ENCODE results near the gene EPB41L2.

Gene EPB41L2

GRCh38 chr6:130827247-130828149 is 235.5 kb downstream of the EPB41L2 start, which contains the start of gene SMLR1:
Gene SMLR1 (plus strand): TSS chr6:130827406. CDS start chr6:130827414, 8 bp downstream.
- no peak for DNase-seq
- H3K27ac ChIP-seq (ENCODE audit: insufficient read depth, low read length, poor library complexity, severe bottlenecking) = no peak within 1 kb of the TSS
- H3K9me3 ChIP-seq (ENCODE audit: control insufficient read depth, low read length) = no peaks in the 10 kb centered on the region
- no peaks in the 10 kb centered on the region for H3K27me3 ChIP-seq (replicated peaks; ENCODE audit: control insufficient read depth, insufficient read depth, low read length, poor library complexity, severe bottlenecking)
- no peak within 1 kb of the TSS for H3K4me3 ChIP-seq (ENCODE audit: insufficient read depth, low read depth, low read length, poor library complexity, severe bottlenecking)
- H3K36me3 ChIP-seq (ENCODE audit: control insufficient read depth, insufficient read depth, low read length) = no peaks in the 10 kb centered on the region
- H3K4me1 ChIP-seq (ENCODE audit: control insufficient read depth, insufficient read depth, low read length, poor library complexity, severe bottlenecking) = no peaks in the 10 kb centered on the region

- Histone ChIP-seq H3K4me3 (ENCODE audit: insufficient read depth, low read depth, low read length, poor library complexity, severe bottlenecking) (no peak overlapping the region), H3K27ac (ENCODE audit: insufficient read depth, low read length, poor library complexity, severe bottlenecking) (no peak overlapping the region), H3K36me3 (ENCODE audit: control insufficient read depth, insufficient read depth, low read length) (no peaks in the 10 kb centered on the region), H3K4me1 (ENCODE audit: control insufficient read depth, insufficient read depth, low read length, poor library complexity, severe bottlenecking) (no peaks in the 10 kb centered on the region), H3K27me3 (replicated peaks; ENCODE audit: control insufficient read depth, insufficient read depth, low read length, poor library complexity, severe bottlenecking) (no peaks in the 10 kb centered on the region), H3K9me3 (ENCODE audit: control insufficient read depth, low read length) (no peaks in the 10 kb centered on the region)
- DNase-seq = no peak
These were observed 236.4 kb downstream of the EPB41L2 start for GRCh38 chr6:130826442-130827246.

- no peak overlapping the region for H3K27ac ChIP-seq (ENCODE audit: insufficient read depth, low read length, poor library complexity, severe bottlenecking)
- H3K27me3 ChIP-seq (replicated peaks; ENCODE audit: control insufficient read depth, insufficient read depth, low read length, poor library complexity, severe bottlenecking) = no peaks in the 10 kb centered on the region
- DNase-seq = no peak
- no peaks in the 10 kb centered on the region for H3K9me3 ChIP-seq (ENCODE audit: control insufficient read depth, low read length)
- no peaks in the 10 kb centered on the region for H3K4me1 ChIP-seq (ENCODE audit: control insufficient read depth, insufficient read depth, low read length, poor library complexity, severe bottlenecking)
- no peaks in the 10 kb centered on the region for H3K36me3 ChIP-seq (ENCODE audit: control insufficient read depth, insufficient read depth, low read length)
- H3K4me3 ChIP-seq (ENCODE audit: insufficient read depth, low read depth, low read length, poor library complexity, severe bottlenecking) = no peak overlapping the region
These were observed 237.1 kb downstream of the EPB41L2 start for GRCh38 chr6:130825772-130826441.

GRCh38 chr6:130824978-130825694 is 237.9 kb downstream of the EPB41L2 start:
- Histone ChIP-seq H3K36me3 (ENCODE audit: control insufficient read depth, insufficient read depth, low read length) (no peaks in the 10 kb centered on the region), H3K4me3 (ENCODE audit: insufficient read depth, low read depth, low read length, poor library complexity, severe bottlenecking) (no peak overlapping the region), H3K9me3 (ENCODE audit: control insufficient read depth, low read length) (no peaks in the 10 kb centered on the region), H3K27me3 (replicated peaks; ENCODE audit: control insufficient read depth, insufficient read depth, low read length, poor library complexity, severe bottlenecking) (no peaks in the 10 kb centered on the region), H3K27ac (ENCODE audit: insufficient read depth, low read length, poor library complexity, severe bottlenecking) (no peak overlapping the region), H3K4me1 (ENCODE audit: control insufficient read depth, insufficient read depth, low read length, poor library complexity, severe bottlenecking) (no peaks in the 10 kb centered on the region)
- no peak for DNase-seq

GRCh38 chr6:130822736-130823135 is 240.3 kb downstream of the EPB41L2 start:
- DNase-seq = no peak
- no peak overlapping the region for H3K27ac ChIP-seq (ENCODE audit: insufficient read depth, low read length, poor library complexity, severe bottlenecking)
- H3K36me3 ChIP-seq (ENCODE audit: control insufficient read depth, insufficient read depth, low read length) = no peaks in the 10 kb centered on the region
- no peak overlapping the region for H3K4me3 ChIP-seq (ENCODE audit: insufficient read depth, low read depth, low read length, poor library complexity, severe bottlenecking)
- H3K27me3 ChIP-seq (replicated peaks; ENCODE audit: control insufficient read depth, insufficient read depth, low read length, poor library complexity, severe bottlenecking) = no peaks in the 10 kb centered on the region
- H3K9me3 ChIP-seq (ENCODE audit: control insufficient read depth, low read length) = no peaks in the 10 kb centered on the region
- H3K4me1 ChIP-seq (ENCODE audit: control insufficient read depth, insufficient read depth, low read length, poor library complexity, severe bottlenecking) = no peaks in the 10 kb centered on the region

GRCh38 chr6:130815200-130816071 is 247.6 kb downstream of the EPB41L2 start:
- Histone ChIP-seq H3K27ac (ENCODE audit: insufficient read depth, low read length, poor library complexity, severe bottlenecking) (no peak overlapping the region), H3K4me3 (ENCODE audit: insufficient read depth, low read depth, low read length, poor library complexity, severe bottlenecking) (no peak overlapping the region), H3K27me3 (replicated peaks; ENCODE audit: control insufficient read depth, insufficient read depth, low read length, poor library complexity, severe bottlenecking) (no peaks in the 10 kb centered on the region), H3K9me3 (ENCODE audit: control insufficient read depth, low read length) (no peaks in the 10 kb centered on the region), H3K4me1 (ENCODE audit: control insufficient read depth, insufficient read depth, low read length, poor library complexity, severe bottlenecking) (no peaks in the 10 kb centered on the region), H3K36me3 (ENCODE audit: control insufficient read depth, insufficient read depth, low read length) (no peaks in the 10 kb centered on the region)
- no peak for DNase-seq

GRCh38 chr6:130814506-130814905 is 248.5 kb downstream of the EPB41L2 start:
- Histone ChIP-seq H3K27ac (ENCODE audit: insufficient read depth, low read length, poor library complexity, severe bottlenecking) (no peak overlapping the region), H3K9me3 (ENCODE audit: control insufficient read depth, low read length) (no peaks in the 10 kb centered on the region), H3K36me3 (ENCODE audit: control insufficient read depth, insufficient read depth, low read length) (no peaks in the 10 kb centered on the region), H3K4me1 (ENCODE audit: control insufficient read depth, insufficient read depth, low read length, poor library complexity, severe bottlenecking) (no peaks in the 10 kb centered on the region), H3K27me3 (replicated peaks; ENCODE audit: control insufficient read depth, insufficient read depth, low read length, poor library complexity, severe bottlenecking) (no peaks in the 10 kb centered on the region), H3K4me3 (ENCODE audit: insufficient read depth, low read depth, low read length, poor library complexity, severe bottlenecking) (no peak overlapping the region)
- no peak for DNase-seq

- no peak for DNase-seq
- Histone ChIP-seq H3K27me3 (replicated peaks; ENCODE audit: control insufficient read depth, insufficient read depth, low read length, poor library complexity, severe bottlenecking) (no peaks in the 10 kb centered on the region), H3K4me1 (ENCODE audit: control insufficient read depth, insufficient read depth, low read length, poor library complexity, severe bottlenecking) (no peaks in the 10 kb centered on the region), H3K27ac (ENCODE audit: insufficient read depth, low read length, poor library complexity, severe bottlenecking) (no peak overlapping the region), H3K9me3 (ENCODE audit: control insufficient read depth, low read length) (no peaks in the 10 kb centered on the region), H3K4me3 (ENCODE audit: insufficient read depth, low read depth, low read length, poor library complexity, severe bottlenecking) (no peak overlapping the region), H3K36me3 (ENCODE audit: control insufficient read depth, insufficient read depth, low read length) (no peaks in the 10 kb centered on the region)
These were observed 251.1 kb downstream of the EPB41L2 start for GRCh38 chr6:130811932-130812331.

Data from effector memory CD4-positive, alpha-beta T cell (primary cell).